GM19328 (cell line): ENCODE data around the gene SLC6A11.

ENCODE experiments used
- ATAC-seq: cut with Tn5 transposase; IDR thresholded peaks from one replicate; pipeline ENCODE4 v1.9.1; 2021; ENCODE audit warnings: mild to moderate bottlenecking, moderate library complexity; ENCODE audit not compliant: unreplicated experiment

The SLC6A11 gene

GRCh38 chr3:10928407-10928960 lies 112.5 kb downstream of the SLC6A11 start:
- ATAC-seq, result no peak

- no peak for ATAC-seq
These were observed 113.0 kb downstream of the SLC6A11 start for GRCh38 chr3:10928961-10929471.

GRCh38 chr3:10929978-10930665 lies 114.1 kb downstream of the SLC6A11 start:
- no peak for ATAC-seq

- no peak for ATAC-seq
These were observed 114.6 kb downstream of the SLC6A11 start for GRCh38 chr3:10930666-10931040.

GRCh38 chr3:10932596-10932995 lies 116.6 kb downstream of the SLC6A11 start:
- ATAC-seq, result no peak

GRCh38 chr3:10933021-10933420 lies 117.0 kb downstream of the SLC6A11 start:
- no peak for ATAC-seq

- ATAC-seq, result no peak
These were observed 117.4 kb downstream of the SLC6A11 start for GRCh38 chr3:10933470-10933804.

- no peak for ATAC-seq
These were observed 117.9 kb downstream of the SLC6A11 start for GRCh38 chr3:10933805-10934481.

GRCh38 chr3:10935028-10935427 lies 119.0 kb downstream of the SLC6A11 start:
- no peak for ATAC-seq

GRCh38 chr3:10935846-10936631 lies 120.0 kb downstream of the SLC6A11 start:
- ATAC-seq, result no peak

- no peak for ATAC-seq
These were observed 120.7 kb downstream of the SLC6A11 start for GRCh38 chr3:10936686-10937085.

GRCh38 chr3:10937141-10937825 lies 121.3 kb downstream of the SLC6A11 start:
- ATAC-seq, result no peak

- no peak for ATAC-seq
These were observed 123.5 kb downstream of the SLC6A11 start for GRCh38 chr3:10939556-10939955.

GRCh38 chr3:10940106-10940505 lies 124.1 kb downstream of the SLC6A11 start:
- ATAC-seq, result no peak

GRCh38 chr3:10941972-10942371 lies 125.9 kb downstream of the SLC6A11 start:
- no peak for ATAC-seq

- no peak for ATAC-seq
These were observed 126.7 kb downstream of the SLC6A11 start for GRCh38 chr3:10942690-10943205.

GRCh38 chr3:10944866-10945265 lies 128.8 kb downstream of the SLC6A11 start:
- ATAC-seq, result no peak

GRCh38 chr3:10945683-10946287 lies 129.8 kb downstream of the SLC6A11 start:
- ATAC-seq, result no peak

- no peak for ATAC-seq
These were observed 130.5 kb downstream of the SLC6A11 start for GRCh38 chr3:10946526-10946925.

GRCh38 chr3:10948326-10948725 lies 132.3 kb downstream of the SLC6A11 start:
- ATAC-seq, result no peak
